ENCODE results near the gene ZNF474. TPM values are rescaled to one million over a fixed set of nuclear protein-coding genes. Genes with fewer than 3 reads are reported as not detected.

The ZNF474 gene
- total and polyA plus RNA-seq, 2 of the 4 experiments (the other 2 are of a cell fraction) = 0.24 to 0.54 TPM

- H3K23ac ChIP-seq (ENCODE audit: low read depth, low read length) = peak overlapping the region; percentile 80
- BruUV-seq (replicated peaks) = no TSS peak
- intact Hi-C loops (cut with micrococcal nuclease) = no loop called here
- no peaks in the 10 kb centered on the region for H3K36me3 ChIP-seq (ENCODE audit: control insufficient read depth, insufficient read depth, low read length)
- ChIA-PET CTCF (interaction anchor here (0.8 kb wide), 1 partner anchor 16 kb away, joined by 3 read pairs; no protein-coding TSS in a partner anchor), POLR2A (ENCODE audit: unreplicated experiment) (interaction anchor here (0.8 kb wide), 1 partner anchor 16 kb away, joined by 4 read pairs; no protein-coding TSS in a partner anchor)
- peak overlapping the region; percentile 92 for H2BK5ac ChIP-seq (ENCODE audit: low read depth, low read length, poor library complexity, severe bottlenecking)
- no peaks in the 10 kb centered on the region for H3K27me3 ChIP-seq (ENCODE audit: control insufficient read depth, insufficient read depth, low read length)
- H3K4ac ChIP-seq (ENCODE audit: low read depth, low read length) = peak overlapping the region; percentile 91
- no peaks in the 10 kb centered on the region for H4K20me1 ChIP-seq (ENCODE audit: insufficient read depth, low read length)
- peak overlapping the region; percentile 55; the same call in 1 of the 2 replicates for H3K4me2 ChIP-seq (ENCODE audit: low read depth, low read length)
- H2BK120ac ChIP-seq (ENCODE audit: low read depth, low read length) = peak overlapping the region; percentile 78
- H2AFZ ChIP-seq (replicated peaks; ENCODE audit: low read length, poor library complexity) = peak overlapping the region; percentile 72
- peak overlapping the region; percentile 47 for H3K14ac ChIP-seq (replicated peaks; ENCODE audit: low read depth, low read length)
- H2AK9ac ChIP-seq (replicated peaks; ENCODE audit: low read depth, low read length, poor library complexity) = peak overlapping the region; percentile 75
- peak overlapping the region; percentile 79; the same call in 2 of the 3 replicates for H2BK15ac ChIP-seq (ENCODE audit: low read depth, low read length)
- no peak overlapping the region for H3K9ac ChIP-seq (ENCODE audit: low read depth, low read length)
- H2AK5ac ChIP-seq (ENCODE audit: low read depth, low read length) = peak overlapping the region; percentile 86
- peak; percentile 93 for DNase-seq
- H4K5ac ChIP-seq (ENCODE audit: low read depth, low read length) = peak overlapping the region; percentile 21; the same call in 1 of the 2 replicates
- peak overlapping the region; percentile 32; the same call in 1 of the 2 replicates for H3K56ac ChIP-seq (ENCODE audit: extremely low read depth, insufficient read depth, low read length)
- WGBS, 2 experiments (ENCODE audit: extremely low coverage in 2 of 2, insufficient read length in 1 of 2) = 22% methylated on average over 2 of the region's 6 CpGs; no CpG with 5 or more reads in 1 of the 2 experiments
- peaks cover 11% of the 10 kb centered on the region for H3K9me1 ChIP-seq (ENCODE audit: insufficient read depth, low read length)
- H3K9me3 ChIP-seq (ENCODE audit: control insufficient read depth, insufficient read depth, low read length) = no peaks in the 10 kb centered on the region
- dilution Hi-C loops (cut with HindIII; ENCODE audit: low sequenced_read_pairs, unreplicated experiment) = no loop called here
- 0 out of 4 replicates have a peak, but pooled peaks cover 0 to 5% of the 10 kb centered on the region in 2 experiments for H3K79me1 ChIP-seq (ENCODE audit: low read depth in 1 of 2, low read length in 2 of 2)
- in situ Hi-C loops (cut with MboI; ENCODE audit: low sequenced_read_pairs) = no loop called here
- H3K18ac ChIP-seq (ENCODE audit: low read depth, low read length) = peak overlapping the region; percentile 71; the same call in 1 of the 2 replicates
- peak; percentile 84 for ATAC-seq (ENCODE audit: low read depth)
- H3K4me1 ChIP-seq (ENCODE audit: control insufficient read depth, insufficient read depth, low read length) = peaks cover 10% of the 10 kb centered on the region; the same call in 1 of the 2 replicates
- H2BK20ac ChIP-seq (ENCODE audit: low read depth, low read length) = peak overlapping the region; percentile 94
- H4K8ac ChIP-seq (ENCODE audit: low read depth in 2 of 2, low read length in 2 of 2) = peak overlapping the region in 1 of 2 experiments; percentile 82; a peak in 2 of 4 replicates
- H3K27ac ChIP-seq (ENCODE audit: insufficient read depth, low read length) = peak overlapping the region; percentile 1; the same call in 1 of the 2 replicates
- H3K4me3 ChIP-seq (ENCODE audit: insufficient read depth, low read depth, low read length) = no peak overlapping the region
- H4K91ac ChIP-seq (ENCODE audit: insufficient read depth, low read depth, low read length) = peak overlapping the region; percentile 65
- TF ChIP-seq CHD1 (IDR thresholded peaks at IDR 0.05; ENCODE audit: low read depth, low read length) (no peak), RCOR1 (IDR thresholded peaks at IDR 0.05; ENCODE audit: insufficient replicate concordance, low read length) (no peak), SMC3 (IDR thresholded peaks at IDR 0.05; ENCODE audit: low read depth, low read length) (no peak), CTCF (conservative IDR thresholded peaks at IDR 0.05; ENCODE audit: low read depth, low read length) (no peak), USF2 (IDR thresholded peaks at IDR 0.05; ENCODE audit: low read depth, low read length) (no peak), RFX5 (IDR thresholded peaks at IDR 0.05; ENCODE audit: low read depth, low read length) (peak; percentile 26; the same call in 1 of the 2 replicates), CEBPB (IDR thresholded peaks at IDR 0.05; ENCODE audit: low read depth, low read length) (peak; percentile 25; the same call in 1 of the 2 replicates), NFE2L2 (IDR thresholded peaks at IDR 0.05; ENCODE audit: low read depth, low read length) (0 out of 2 replicates have a peak, but pooled peaks have one; percentile 31), BHLHE40 (IDR thresholded peaks at IDR 0.05; ENCODE audit: low read depth, low read length) (no peak), ELK1 (IDR thresholded peaks at IDR 0.05; ENCODE audit: borderline replicate concordance, low read depth, low read length) (no peak), FOS (IDR thresholded peaks at IDR 0.05; ENCODE audit: low read depth, low read length) (peak; percentile 64), MXI1 (IDR thresholded peaks at IDR 0.05; ENCODE audit: borderline replicate concordance, low read depth, low read length) (no peak), MAFK (IDR thresholded peaks at IDR 0.05; ENCODE audit: low read depth, low read length) (peak; percentile 49)
These were observed 13.3 kb downstream of the ZNF474 start for GRCh38 chr5:122142480-122143164.
